ENCODE results near the gene LBHD2.

Gene LBHD2

DNA sequence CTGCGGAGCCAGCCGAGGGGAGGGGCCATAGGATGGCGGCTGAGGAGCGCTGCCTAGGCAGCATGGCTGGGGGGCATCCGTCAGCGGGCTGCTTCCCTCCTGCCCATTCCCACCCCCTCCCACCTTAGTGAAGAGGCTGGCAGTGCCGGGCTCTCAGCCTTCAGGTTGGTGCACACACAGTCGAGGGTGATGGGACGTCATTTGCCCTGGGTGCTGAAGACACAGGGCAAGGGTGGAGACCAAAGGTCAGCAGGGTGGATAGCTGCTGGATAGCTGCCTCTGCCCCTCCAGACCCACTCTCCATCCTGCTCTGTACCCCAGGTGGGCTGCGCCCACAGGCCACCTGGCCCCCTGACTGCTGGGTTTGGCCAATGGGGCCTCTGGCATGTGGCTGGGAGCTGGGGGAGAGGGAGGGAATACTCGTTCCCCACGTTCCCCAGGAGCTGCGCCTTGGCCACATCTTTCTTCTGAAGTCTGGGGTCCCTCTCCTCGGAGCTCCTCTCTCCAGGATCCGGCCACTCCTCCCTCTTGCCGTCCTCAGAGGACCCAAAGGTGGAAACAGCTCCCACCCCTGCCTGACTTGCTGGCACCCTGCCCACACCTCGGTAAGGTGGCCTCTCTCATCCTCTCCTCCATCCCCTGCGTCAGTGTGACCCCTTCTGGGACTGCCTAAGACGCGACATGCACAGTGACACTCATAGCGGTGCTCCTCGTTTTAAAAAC lies 15.5 kb upstream of the LBHD2 start:
- DNase-seq: no peak
- no peaks in the 10 kb centered on the region for H3K36me3 ChIP-seq (ENCODE audit: control insufficient read depth in 4 of 4, insufficient read depth in 4 of 4, low read length in 3 of 4)
- no peaks in the 10 kb centered on the region for H3K4me1 ChIP-seq (ENCODE audit: control extremely low read depth in 1 of 4, control insufficient read depth in 4 of 4, insufficient read depth in 4 of 4, low read length in 3 of 4)
- WGBS (ENCODE audit: insufficient coverage): 85% methylated on average over 19 of the region's 22 CpGs
- no peaks in the 10 kb centered on the region for H3K27me3 ChIP-seq (replicated peaks in 2 of 5; ENCODE audit: control insufficient read depth in 4 of 5, insufficient read depth in 5 of 5, low read length in 4 of 5)
- no peak overlapping the region for H3K27ac ChIP-seq (ENCODE audit: insufficient read depth in 1 of 2, low read depth in 1 of 2, low read length in 2 of 2, poor library complexity in 1 of 2, severe bottlenecking in 2 of 2)
- H3K4me3 ChIP-seq (ENCODE audit: control insufficient read depth in 1 of 7, extremely low read depth in 1 of 7, insufficient read depth in 4 of 7, low read depth in 2 of 7, low read length in 6 of 7): no peak overlapping the region
- POLR2A ChIA-PET: no interaction called here
- peaks cover 0 to 1% (median 0%) of the 10 kb centered on the region in 5 experiments for H3K9me3 ChIP-seq (ENCODE audit: control extremely low read depth in 1 of 5, control insufficient read depth in 4 of 5, insufficient read depth in 2 of 5, low read depth in 1 of 5, low read length in 4 of 5)
- CTCF ChIA-PET: interaction anchor here (0.7 to 1.7 kb wide), 4 partner anchors 9 to 100 kb away, joined by 3 to 5 read pairs (median 4); no protein-coding TSS in a partner anchor

- no peak overlapping the region for H3K27ac ChIP-seq (ENCODE audit: insufficient read depth in 1 of 2, low read depth in 1 of 2, low read length in 2 of 2, poor library complexity in 1 of 2, severe bottlenecking in 2 of 2)
- no peak for DNase-seq
- whole genome bisulfite sequencing (ENCODE audit: insufficient coverage): 91% methylated on average over 6 of the region's 8 CpGs
- H3K36me3 ChIP-seq (ENCODE audit: control insufficient read depth in 4 of 4, insufficient read depth in 4 of 4, low read length in 3 of 4): no peaks in the 10 kb centered on the region
- peaks cover 0 to 4% (median 0%) of the 10 kb centered on the region in 5 experiments for H3K27me3 ChIP-seq (replicated peaks in 2 of 5; ENCODE audit: control insufficient read depth in 4 of 5, insufficient read depth in 5 of 5, low read length in 4 of 5)
- H3K4me1 ChIP-seq (ENCODE audit: control extremely low read depth in 1 of 4, control insufficient read depth in 4 of 4, insufficient read depth in 4 of 4, low read length in 3 of 4): peaks cover 0 to 5% (median 2%) of the 10 kb centered on the region in 4 experiments
- ChIA-PET POLR2A (no interaction called here), CTCF (interaction anchor here (1.7 kb wide), 1 partner anchor 9 kb away, joined by 5 read pairs; no protein-coding TSS in a partner anchor)
- no peak overlapping the region for H3K4me3 ChIP-seq (ENCODE audit: control insufficient read depth in 1 of 7, extremely low read depth in 1 of 7, insufficient read depth in 4 of 7, low read depth in 2 of 7, low read length in 6 of 7)
- H3K9me3 ChIP-seq (ENCODE audit: control extremely low read depth in 1 of 5, control insufficient read depth in 4 of 5, insufficient read depth in 2 of 5, low read depth in 1 of 5, low read length in 4 of 5): no peaks in the 10 kb centered on the region
Measured at GRCh38 chr14:103070263-103070885, 13.6 kb upstream of the LBHD2 start.

DNA sequence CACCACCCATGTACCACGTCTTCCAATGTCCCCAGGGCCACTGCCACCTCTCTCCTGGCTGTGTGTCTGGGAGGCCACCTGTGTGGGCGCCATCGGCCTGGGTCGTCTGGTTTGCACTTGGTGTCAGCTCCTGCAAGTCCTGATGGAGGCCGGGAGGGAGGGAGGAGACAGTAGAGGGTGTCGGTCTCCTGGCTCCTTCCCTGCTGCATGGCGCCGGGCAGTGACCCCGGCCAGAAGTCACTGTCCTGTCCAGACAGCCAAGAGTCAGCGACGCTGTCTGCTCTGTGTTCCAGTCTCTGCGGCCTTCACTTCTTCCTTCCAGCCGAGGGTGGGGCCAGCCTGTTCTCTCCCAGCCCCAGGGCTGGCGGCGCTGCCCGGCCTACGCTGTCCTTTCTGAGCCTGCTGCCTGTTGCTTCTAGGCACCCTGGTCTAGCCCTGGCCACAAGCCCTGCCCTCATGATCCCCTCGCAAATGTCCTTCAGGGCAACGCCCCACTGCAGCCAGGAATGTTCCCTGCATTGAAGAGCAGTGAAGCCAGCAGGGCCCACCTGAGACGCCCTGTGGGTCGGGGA lies 13.0 kb upstream of the LBHD2 start:
- CTCF ChIA-PET: interaction anchor here (1.7 kb wide), 1 partner anchor 10 kb away, joined by 5 read pairs; no protein-coding TSS in a partner anchor
- DNase-seq: no peak
- Histone ChIP-seq H3K4me3 (ENCODE audit: control insufficient read depth in 1 of 7, extremely low read depth in 1 of 7, insufficient read depth in 4 of 7, low read depth in 2 of 7, low read length in 6 of 7) (no peak overlapping the region), H3K36me3 (ENCODE audit: control insufficient read depth in 4 of 4, insufficient read depth in 4 of 4, low read length in 3 of 4) (no peaks in the 10 kb centered on the region), H3K27me3 (replicated peaks in 2 of 5; ENCODE audit: control insufficient read depth in 4 of 5, insufficient read depth in 5 of 5, low read length in 4 of 5) (peaks cover 0 to 4% (median 0%) of the 10 kb centered on the region in 5 experiments), H3K9me3 (ENCODE audit: control extremely low read depth in 1 of 5, control insufficient read depth in 4 of 5, insufficient read depth in 2 of 5, low read depth in 1 of 5, low read length in 4 of 5) (no peaks in the 10 kb centered on the region), H3K27ac (ENCODE audit: insufficient read depth in 1 of 2, low read depth in 1 of 2, low read length in 2 of 2, poor library complexity in 1 of 2, severe bottlenecking in 2 of 2) (no peak overlapping the region), H3K4me1 (ENCODE audit: control extremely low read depth in 1 of 4, control insufficient read depth in 4 of 4, insufficient read depth in 4 of 4, low read length in 3 of 4) (peaks cover 0 to 11% (median 6%) of the 10 kb centered on the region in 4 experiments)
- WGBS (ENCODE audit: insufficient coverage): 93% methylated on average over 20 of the region's 21 CpGs
- POLR2A ChIA-PET: no interaction called here

- no peaks in the 10 kb centered on the region for H3K9me3 ChIP-seq (ENCODE audit: control extremely low read depth in 1 of 5, control insufficient read depth in 4 of 5, insufficient read depth in 2 of 5, low read depth in 1 of 5, low read length in 4 of 5)
- no peak overlapping the region for H3K27ac ChIP-seq (ENCODE audit: insufficient read depth in 1 of 2, low read depth in 1 of 2, low read length in 2 of 2, poor library complexity in 1 of 2, severe bottlenecking in 2 of 2)
- no peak overlapping the region for H3K4me3 ChIP-seq (ENCODE audit: control insufficient read depth in 1 of 7, extremely low read depth in 1 of 7, insufficient read depth in 4 of 7, low read depth in 2 of 7, low read length in 6 of 7)
- DNase-seq: no peak
- ChIA-PET POLR2A (no interaction called here), CTCF (interaction anchor here (1.7 kb wide), 1 partner anchor 11 kb away, joined by 5 read pairs; no protein-coding TSS in a partner anchor)
- 96% methylated on average over 29 of the region's 32 CpGs for WGBS (ENCODE audit: insufficient coverage)
- H3K36me3 ChIP-seq (ENCODE audit: control insufficient read depth in 4 of 4, insufficient read depth in 4 of 4, low read length in 3 of 4): no peaks in the 10 kb centered on the region
- peaks cover 0 to 5% (median 0%) of the 10 kb centered on the region in 5 experiments for H3K27me3 ChIP-seq (replicated peaks in 2 of 5; ENCODE audit: control insufficient read depth in 4 of 5, insufficient read depth in 5 of 5, low read length in 4 of 5)
- H3K4me1 ChIP-seq (ENCODE audit: control extremely low read depth in 1 of 4, control insufficient read depth in 4 of 4, insufficient read depth in 4 of 4, low read length in 3 of 4): peaks cover 0 to 13% (median 6%) of the 10 kb centered on the region in 4 experiments
Measured at GRCh38 chr14:103071544-103072251, 12.3 kb upstream of the LBHD2 start.

DNA sequence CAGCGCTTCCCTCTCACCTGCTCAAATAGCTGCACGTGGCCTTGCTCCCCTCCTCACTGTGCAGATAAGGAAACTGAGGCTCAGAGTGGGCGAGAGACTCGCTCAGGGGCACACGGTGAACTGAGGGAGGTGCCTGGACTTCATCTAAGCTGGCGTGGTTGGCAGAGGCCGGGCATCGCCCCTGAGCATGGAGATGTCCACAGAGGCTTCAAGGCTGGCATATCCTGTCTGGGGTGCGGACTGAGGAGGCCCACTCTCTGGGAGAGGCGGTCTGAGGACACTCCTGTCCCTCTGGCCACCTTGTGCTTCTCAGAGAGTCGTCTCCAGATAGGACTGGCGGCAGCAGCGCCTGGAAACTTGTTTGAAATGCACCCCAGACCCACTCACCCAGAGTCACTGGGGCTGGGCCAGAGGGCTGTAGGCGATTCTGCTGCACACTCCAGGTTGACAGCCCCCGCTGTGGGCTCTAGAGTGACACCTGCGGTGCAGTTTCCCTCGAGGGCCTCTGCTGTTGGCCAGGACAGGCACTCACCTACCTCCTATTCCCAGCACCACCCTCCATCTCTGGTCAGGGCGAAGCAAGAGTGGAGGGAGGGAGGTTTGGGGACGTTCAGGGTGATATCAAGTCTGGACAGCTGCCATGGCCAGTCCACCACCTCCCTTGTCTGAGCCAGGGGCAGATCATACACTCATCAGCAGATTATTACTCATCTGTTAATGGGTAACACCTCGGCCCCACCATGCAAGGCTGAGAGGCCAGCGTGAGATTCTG lies 11.2 kb upstream of the LBHD2 start:
- Histone ChIP-seq H3K27me3 (replicated peaks in 2 of 5; ENCODE audit: control insufficient read depth in 4 of 5, insufficient read depth in 5 of 5, low read length in 4 of 5) (peaks cover 0 to 5% (median under 1%) of the 10 kb centered on the region in 5 experiments), H3K4me3 (ENCODE audit: control insufficient read depth in 1 of 7, extremely low read depth in 1 of 7, insufficient read depth in 4 of 7, low read depth in 2 of 7, low read length in 6 of 7) (no peak overlapping the region), H3K4me1 (ENCODE audit: control extremely low read depth in 1 of 4, control insufficient read depth in 4 of 4, insufficient read depth in 4 of 4, low read length in 3 of 4) (peaks cover 0 to 13% (median 6%) of the 10 kb centered on the region in 4 experiments), H3K27ac (ENCODE audit: insufficient read depth in 1 of 2, low read depth in 1 of 2, low read length in 2 of 2, poor library complexity in 1 of 2, severe bottlenecking in 2 of 2) (no peak overlapping the region), H3K9me3 (ENCODE audit: control extremely low read depth in 1 of 5, control insufficient read depth in 4 of 5, insufficient read depth in 2 of 5, low read depth in 1 of 5, low read length in 4 of 5) (no peaks in the 10 kb centered on the region), H3K36me3 (ENCODE audit: control insufficient read depth in 4 of 4, insufficient read depth in 4 of 4, low read length in 3 of 4) (no peaks in the 10 kb centered on the region)
- WGBS (ENCODE audit: insufficient coverage): 96% methylated on average over 16 of the region's 21 CpGs
- CTCF ChIA-PET: no interaction called here
- no peak for DNase-seq
- POLR2A ChIA-PET: no interaction called here

DNA sequence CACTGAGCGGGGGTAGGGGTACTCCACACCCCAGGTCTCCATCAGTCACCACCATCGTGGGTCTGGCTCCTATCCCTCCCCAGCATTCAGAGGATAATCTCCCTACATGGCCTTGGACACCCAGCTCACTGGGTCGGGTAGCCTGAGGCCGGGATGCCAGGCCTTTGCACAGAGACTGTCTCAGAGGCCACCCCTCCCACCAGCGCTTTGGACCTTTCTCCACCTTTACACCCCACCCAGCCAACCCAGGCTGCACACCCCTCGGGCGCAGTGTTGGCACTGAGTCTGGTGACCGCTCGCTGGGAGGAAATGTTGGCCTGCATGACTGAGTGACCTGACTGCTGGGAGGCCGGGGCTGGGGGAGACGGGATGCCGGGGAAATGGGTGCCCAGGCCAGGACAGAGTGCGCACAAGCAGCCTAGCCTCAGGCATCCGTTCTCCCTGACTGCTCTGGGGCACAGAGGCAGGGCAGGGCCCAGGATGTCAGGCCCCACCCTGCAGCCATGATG lies 10.6 kb upstream of the LBHD2 start:
- ChIA-PET CTCF (interaction anchor here (1.4 to 1.8 kb wide), 3 partner anchors 12 to 218 kb away, joined by 4 to 11 read pairs (median 4); no protein-coding TSS in a partner anchor), POLR2A (no interaction called here)
- 99% methylated on average over 11 of the region's 14 CpGs for WGBS (ENCODE audit: insufficient coverage)

More for the DNA sequence above, 10.6 kb upstream of the LBHD2 start:
- Histone ChIP-seq H3K27me3 (replicated peaks in 2 of 5; ENCODE audit: control insufficient read depth in 4 of 5, insufficient read depth in 5 of 5, low read length in 4 of 5) (peaks cover 0 to 5% (median 4%) of the 10 kb centered on the region in 5 experiments), H3K4me1 (ENCODE audit: control extremely low read depth in 1 of 4, control insufficient read depth in 4 of 4, insufficient read depth in 4 of 4, low read length in 3 of 4) (peaks cover 0 to 13% (median 6%) of the 10 kb centered on the region in 4 experiments), H3K27ac (ENCODE audit: insufficient read depth in 1 of 2, low read depth in 1 of 2, low read length in 2 of 2, poor library complexity in 1 of 2, severe bottlenecking in 2 of 2) (no peak overlapping the region), H3K36me3 (ENCODE audit: control insufficient read depth in 4 of 4, insufficient read depth in 4 of 4, low read length in 3 of 4) (no peaks in the 10 kb centered on the region), H3K9me3 (ENCODE audit: control extremely low read depth in 1 of 5, control insufficient read depth in 4 of 5, insufficient read depth in 2 of 5, low read depth in 1 of 5, low read length in 4 of 5) (no peaks in the 10 kb centered on the region), H3K4me3 (ENCODE audit: control insufficient read depth in 1 of 7, extremely low read depth in 1 of 7, insufficient read depth in 4 of 7, low read depth in 2 of 7, low read length in 6 of 7) (no peak overlapping the region)
- DNase-seq: no peak
